Mucosa of descending colon (tissue), 3 donors: Measurements from ENCODE around the gene SMYD2. TPM values are rescaled to one million over a fixed set of nuclear protein-coding genes. Genes with fewer than 3 reads are reported as not detected.

Experiments used
- ATAC-seq: fragments of 200-7000 bp; cut with Tn5 transposase; one replicate; pipeline ENCODE4 v1.9.1; 2020; ENCODE audit warnings: mild to moderate bottlenecking, moderate library complexity
- DNase-seq, 3 donors: peaks; one replicate each; pipeline ENCODE4 v3.0.0-alpha.2; 2020
- H3K36me3 ChIP-seq: fragments of 200-600 bp; one replicate; pipeline ENCODE4 v1.8.0; 2021; ENCODE audit warnings: low read depth, mild to moderate bottlenecking
- H3K4me1 ChIP-seq: fragments of 200-600 bp; one replicate; pipeline ENCODE4 v1.8.0; 2021; ENCODE audit warnings: low read depth, mild to moderate bottlenecking
- H3K4me3 ChIP-seq: fragments of 200-600 bp; one replicate; pipeline ENCODE4 v1.8.0; 2021; ENCODE audit warnings: mild to moderate bottlenecking
- H3K9me3 ChIP-seq: fragments of 200-600 bp; one replicate; pipeline ENCODE4 v1.8.0; 2021; ENCODE audit warnings: mild to moderate bottlenecking
- intact Hi-C, 2 donors: fragments of 100-400 bp; cut with DNase I in 1 of 2; cut with micrococcal nuclease in 1 of 2; formaldehyde crosslinking; loops; one replicate each; pipeline versions ENCODE4 v1.11.0 to v1.11.1; 2022; cut with DNase I, micrococcal nuclease
- total RNA-seq, 3 donors: library from RNA; stranded (reverse); fragmentation: NEBNext Ultra II Directional in 2 of 3; extraction: Animal tissue kit (Norgen Biotek cat#: 25700) in 2 of 3; gene quantifications; one replicate each; pipeline versions ENCODE4 v1.2.1 to v1.2.4, GENCODE V29; 2021 to 2023
- TF ChIP-seq, protein P1 (sequence below): fragments of 200-600 bp; IDR thresholded peaks from one replicate; pipeline ENCODE4 v1.8.0; 2022; ENCODE audit warnings: antibody characterized with exemption, mild to moderate bottlenecking
- donor health status: DM: no; HTN: no; CAD: no; lungs with moderate emphysema.
- donor health status: DM: no; HTN: no; CAD: no.
- donor health status: DM: no; HTN: yes; CAD: no.

The SMYD2 gene
- total RNA-seq, 3 donors from 2014 or later = 15.9 to 23.4 (median 18.6) TPM

DNA sequence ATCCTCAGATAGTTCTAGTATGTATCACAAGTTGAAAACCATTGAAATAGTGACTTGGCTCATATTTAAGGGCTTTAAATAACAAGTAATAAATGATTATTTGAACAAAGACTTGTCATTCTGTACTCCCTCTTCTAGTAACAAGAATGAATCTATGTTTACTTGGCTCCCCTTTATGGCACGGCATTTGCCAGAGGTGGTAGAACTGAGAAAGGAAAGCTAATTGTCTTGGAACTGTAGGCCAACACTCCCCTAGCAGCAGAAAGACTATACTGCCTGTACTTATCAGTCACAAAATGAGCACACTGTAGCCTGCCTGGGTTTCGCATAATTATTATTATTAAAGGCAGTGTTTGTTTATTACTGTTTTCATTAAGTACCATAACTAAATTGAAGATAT, 29.6 kb upstream of the SMYD2 start:
- DNase-seq (no peak), ATAC-seq (no peak)
- intact Hi-C loops = no loop called here
- Histone ChIP-seq H3K4me1 (no peaks in the 10 kb centered on the region), H3K36me3 (no peaks in the 10 kb centered on the region), H3K9me3 (no peaks in the 10 kb centered on the region), H3K4me3 (no peak overlapping the region)
- TF ChIP-seq, protein P1, sequence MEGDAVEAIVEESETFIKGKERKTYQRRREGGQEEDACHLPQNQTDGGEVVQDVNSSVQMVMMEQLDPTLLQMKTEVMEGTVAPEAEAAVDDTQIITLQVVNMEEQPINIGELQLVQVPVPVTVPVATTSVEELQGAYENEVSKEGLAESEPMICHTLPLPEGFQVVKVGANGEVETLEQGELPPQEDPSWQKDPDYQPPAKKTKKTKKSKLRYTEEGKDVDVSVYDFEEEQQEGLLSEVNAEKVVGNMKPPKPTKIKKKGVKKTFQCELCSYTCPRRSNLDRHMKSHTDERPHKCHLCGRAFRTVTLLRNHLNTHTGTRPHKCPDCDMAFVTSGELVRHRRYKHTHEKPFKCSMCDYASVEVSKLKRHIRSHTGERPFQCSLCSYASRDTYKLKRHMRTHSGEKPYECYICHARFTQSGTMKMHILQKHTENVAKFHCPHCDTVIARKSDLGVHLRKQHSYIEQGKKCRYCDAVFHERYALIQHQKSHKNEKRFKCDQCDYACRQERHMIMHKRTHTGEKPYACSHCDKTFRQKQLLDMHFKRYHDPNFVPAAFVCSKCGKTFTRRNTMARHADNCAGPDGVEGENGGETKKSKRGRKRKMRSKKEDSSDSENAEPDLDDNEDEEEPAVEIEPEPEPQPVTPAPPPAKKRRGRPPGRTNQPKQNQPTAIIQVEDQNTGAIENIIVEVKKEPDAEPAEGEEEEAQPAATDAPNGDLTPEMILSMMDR = no peak

DNA sequence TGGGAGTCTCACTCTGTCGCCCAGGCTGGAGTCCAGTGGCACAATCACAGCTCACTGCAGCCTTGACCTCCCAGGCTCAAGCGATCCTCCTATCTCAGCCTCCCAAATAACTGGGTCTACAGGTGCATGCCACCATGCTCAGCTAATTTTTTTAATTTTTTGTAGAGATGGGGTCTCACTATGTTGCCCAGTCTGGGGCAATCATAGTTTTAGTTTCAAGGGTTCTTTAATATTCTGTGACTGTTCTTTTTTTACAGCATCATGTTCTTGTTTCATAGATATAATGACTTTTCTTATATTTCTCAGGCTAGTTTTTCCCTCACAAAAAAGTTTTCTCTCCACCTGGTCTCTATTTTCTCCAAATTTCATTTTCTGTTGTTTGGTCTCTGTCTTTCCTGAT, 25.4 kb upstream of the SMYD2 start:
- Histone ChIP-seq H3K36me3 (no peaks in the 10 kb centered on the region), H3K4me3 (no peak overlapping the region), H3K4me1 (no peaks in the 10 kb centered on the region), H3K9me3 (no peaks in the 10 kb centered on the region)
- intact Hi-C loops = no loop called here
- no peak for DNase-seq
- TF ChIP-seq, protein P1 = no peak
- no peak for ATAC-seq

- TF ChIP-seq, protein P1 = no peak
- Histone ChIP-seq H3K36me3 (no peaks in the 10 kb centered on the region), H3K4me3 (no peak overlapping the region), H3K4me1 (no peaks in the 10 kb centered on the region), H3K9me3 (no peaks in the 10 kb centered on the region)
- intact Hi-C loops = no loop called here
- no peak for DNase-seq
- ATAC-seq = no peak
Measured at GRCh38 chr1:214259353-214259977, 21.5 kb upstream of the SMYD2 start.

- H3K36me3 ChIP-seq = no peaks in the 10 kb centered on the region
- ATAC-seq (no peak), DNase-seq (no peak)
- H3K4me1 ChIP-seq = no peaks in the 10 kb centered on the region
- intact Hi-C loops = loop anchor here (2.0 to 5.0 kb wide), 2 partner anchors 67 to 68 kb away; no protein-coding TSS in a partner anchor
- no peaks in the 10 kb centered on the region for H3K9me3 ChIP-seq
- TF ChIP-seq, protein P1 = no peak
- no peak overlapping the region for H3K4me3 ChIP-seq
Measured at GRCh38 chr1:214260561-214261205, 20.3 kb upstream of the SMYD2 start.

DNA sequence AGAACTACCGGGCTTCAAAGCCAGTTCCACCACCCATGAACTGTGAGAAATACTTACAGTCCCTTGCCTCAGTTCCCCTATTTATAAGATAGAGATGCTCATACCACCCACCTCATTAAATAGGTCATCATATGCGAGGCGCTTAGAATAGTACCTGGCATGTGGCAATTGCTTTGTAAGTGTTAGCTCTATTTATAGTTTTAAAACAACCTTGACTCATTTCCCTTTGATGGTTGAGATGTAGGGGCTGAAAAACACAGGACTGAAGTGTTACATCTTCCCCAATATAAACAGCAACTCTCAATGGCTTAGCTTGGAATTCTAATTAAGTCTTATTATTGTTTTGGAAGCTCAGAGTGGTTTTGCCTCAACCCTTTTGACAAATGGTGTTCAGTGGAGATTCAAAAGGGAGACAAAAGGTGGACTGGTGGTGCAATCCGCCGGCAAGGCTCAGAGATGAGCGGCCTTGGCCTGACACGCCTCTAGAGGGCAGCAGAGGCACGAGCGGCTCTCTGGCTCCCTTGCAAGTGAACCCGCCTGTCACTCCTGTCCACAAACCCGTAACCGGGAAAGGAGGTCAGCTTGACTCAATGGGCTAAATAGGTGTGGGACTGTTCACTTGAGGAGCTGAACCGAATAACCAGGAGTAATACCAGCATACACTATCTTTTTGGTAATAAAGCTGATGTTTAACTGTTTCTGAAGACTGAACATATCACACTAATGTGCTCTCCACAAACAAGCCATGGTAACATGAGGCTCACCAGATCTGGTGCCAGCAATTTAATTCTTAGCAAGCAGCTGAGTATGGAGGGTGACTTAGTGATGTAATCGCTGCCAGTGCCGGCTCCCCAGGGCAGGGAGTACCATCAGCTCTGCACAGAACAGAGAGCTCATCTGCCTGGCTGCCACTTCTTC, 19.5 kb upstream of the SMYD2 start:
- no peaks in the 10 kb centered on the region for H3K36me3 ChIP-seq
- TF ChIP-seq, protein P1 = peak; percentile 94
- no peaks in the 10 kb centered on the region for H3K9me3 ChIP-seq
- H3K4me3 ChIP-seq = no peak overlapping the region
- DNase-seq (peak; percentile 73 to 90 (median 87)), ATAC-seq (peak; percentile 96)
- H3K4me1 ChIP-seq = no peaks in the 10 kb centered on the region
- intact Hi-C loops = loop anchor here (2.0 to 5.0 kb wide), 2 partner anchors 66 to 67 kb away; no protein-coding TSS in a partner anchor
